HL-60 (cell line): ENCODE results near the gene TPX2.

Experiments
- CTCF ChIP-seq: IDR thresholded peaks from one replicate; pipeline ENCODE4 v1.5.1; 2011; ENCODE audit warnings: low read length, control low read depth, inconsistent platforms; ENCODE audit not compliant: insufficient read depth
- POLR2AphosphoS5 ChIP-seq: IDR thresholded peaks from 2 replicates; pipeline ENCODE4 v1.6.1; 2012; ENCODE audit warnings: low read depth
- REST ChIP-seq: IDR thresholded peaks from 2 replicates; pipeline ENCODE4 v1.6.1; 2012; ENCODE audit warnings: low read depth; ENCODE audit not compliant: insufficient replicate concordance

- no peak for TF ChIP-seq CTCF
- no peak for TF ChIP-seq POLR2AphosphoS5
- TF ChIP-seq REST: no peak
These were observed 106.3 kb downstream of the TPX2 start, which contains the start of gene FOXS1 for GRCh38 chr20:31845300-31845863.
